ENCODE measurements around the gene NEIL3. TPM values are rescaled to one million over a fixed set of nuclear protein-coding genes. Genes with fewer than 3 reads are reported as not detected.

The NEIL3 gene
- total RNA-seq, 4 donors from 2014 or later, result 0.41 to 0.95 TPM; not detected in 2

DNA sequence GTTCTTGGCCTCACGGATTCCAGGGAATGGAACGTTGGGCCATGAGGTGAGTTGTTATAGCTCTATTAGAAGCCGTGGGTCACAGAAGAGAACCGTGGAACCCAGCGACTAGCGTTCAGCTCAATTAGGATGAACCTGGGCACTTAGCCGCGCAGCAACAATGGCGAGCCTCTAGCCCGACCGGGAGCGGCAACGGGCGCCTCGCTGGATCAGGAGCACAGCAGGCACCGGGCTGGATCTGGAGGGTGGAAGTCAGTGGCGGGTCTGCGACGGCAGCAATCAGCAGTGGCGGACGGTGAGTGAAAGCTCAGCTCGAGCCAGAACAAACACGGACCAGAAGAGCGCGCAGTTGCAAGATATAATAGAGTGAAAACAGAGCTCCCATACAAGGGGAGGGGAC is 98.3 kb downstream of the NEIL3 start:
- Histone ChIP-seq H3K36me3 (no peaks in the 10 kb centered on the region), H3K4me3 (no peak overlapping the region), H3K27me3 (no peaks in the 10 kb centered on the region), H3K4me1 (no peaks in the 10 kb centered on the region), H3K9me3 (no peaks in the 10 kb centered on the region), H3K27ac (no peak overlapping the region)
- WGBS, 2 donors (ENCODE audit: low coverage in 1 of 2), result 96 to 100% methylated on average over 4 to 25 of the region's 25 CpGs
- in situ Hi-C loops (cut with MboI; ENCODE audit: low pct_ligation_motif_present in 1 of 4, low pct_unique_long_range_greater_than_20kb in 1 of 4, low sequenced_read_pairs in 3 of 4) (no loop called here), intact Hi-C loops (cut with DNase I; ENCODE audit: low total_unique reads) (no loop called here)
- TF ChIP-seq, protein P1, sequence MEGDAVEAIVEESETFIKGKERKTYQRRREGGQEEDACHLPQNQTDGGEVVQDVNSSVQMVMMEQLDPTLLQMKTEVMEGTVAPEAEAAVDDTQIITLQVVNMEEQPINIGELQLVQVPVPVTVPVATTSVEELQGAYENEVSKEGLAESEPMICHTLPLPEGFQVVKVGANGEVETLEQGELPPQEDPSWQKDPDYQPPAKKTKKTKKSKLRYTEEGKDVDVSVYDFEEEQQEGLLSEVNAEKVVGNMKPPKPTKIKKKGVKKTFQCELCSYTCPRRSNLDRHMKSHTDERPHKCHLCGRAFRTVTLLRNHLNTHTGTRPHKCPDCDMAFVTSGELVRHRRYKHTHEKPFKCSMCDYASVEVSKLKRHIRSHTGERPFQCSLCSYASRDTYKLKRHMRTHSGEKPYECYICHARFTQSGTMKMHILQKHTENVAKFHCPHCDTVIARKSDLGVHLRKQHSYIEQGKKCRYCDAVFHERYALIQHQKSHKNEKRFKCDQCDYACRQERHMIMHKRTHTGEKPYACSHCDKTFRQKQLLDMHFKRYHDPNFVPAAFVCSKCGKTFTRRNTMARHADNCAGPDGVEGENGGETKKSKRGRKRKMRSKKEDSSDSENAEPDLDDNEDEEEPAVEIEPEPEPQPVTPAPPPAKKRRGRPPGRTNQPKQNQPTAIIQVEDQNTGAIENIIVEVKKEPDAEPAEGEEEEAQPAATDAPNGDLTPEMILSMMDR (IDR thresholded peaks at IDR 0.05), result no peak
- TF ChIP-seq POLR2AphosphoS5 (IDR thresholded peaks at IDR 0.05), result no peak
- no peak for TF ChIP-seq POLR2A (IDR thresholded peaks at IDR 0.05)
- no peak for DNase-seq

DNA sequence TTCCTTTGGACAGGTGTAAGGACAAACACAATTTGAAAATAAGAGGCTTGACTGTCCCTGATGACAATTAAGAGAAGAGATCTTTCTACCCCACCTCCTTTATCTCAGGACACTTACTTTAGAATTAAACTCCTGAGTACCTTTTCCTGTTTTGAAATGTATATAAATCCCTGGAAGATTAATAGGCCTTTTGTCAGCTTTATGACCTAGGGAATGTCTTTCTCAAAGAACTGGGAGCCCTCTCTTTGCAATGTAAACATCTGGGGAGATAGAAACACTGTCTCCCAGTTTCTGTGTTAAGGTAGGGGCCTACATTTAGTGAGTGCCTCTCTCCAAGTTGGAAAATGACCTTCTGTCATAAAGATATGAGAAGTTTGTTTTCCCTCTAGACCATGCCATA is 100.9 kb downstream of the NEIL3 start:
- TF ChIP-seq, protein P1 (IDR thresholded peaks at IDR 0.05), result no peak
- TF ChIP-seq POLR2A (IDR thresholded peaks at IDR 0.05) (no peak), POLR2AphosphoS5 (IDR thresholded peaks at IDR 0.05) (no peak), EP300 (IDR thresholded peaks at IDR 0.05; ENCODE audit: low read depth) (no peak)
- no peak for DNase-seq

DNA sequence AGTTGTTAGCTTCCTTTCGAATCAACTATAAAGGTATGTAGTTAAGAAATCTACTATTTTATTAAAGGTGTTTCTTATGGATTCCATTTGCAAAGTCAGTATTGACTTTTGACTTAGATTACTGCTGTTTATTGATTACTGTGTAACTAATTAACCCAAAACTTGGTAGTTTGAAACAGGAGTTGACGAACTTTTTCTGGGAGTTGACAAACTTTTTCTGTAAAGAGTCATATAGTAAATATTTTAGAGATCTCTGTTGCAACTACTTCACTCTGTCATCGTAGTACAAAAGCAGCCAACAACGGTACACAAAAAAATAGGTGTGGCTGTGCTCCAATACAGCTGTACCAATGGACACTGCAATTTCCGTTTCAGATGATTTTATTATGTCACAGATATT is 102.3 kb downstream of the NEIL3 start:
- in situ Hi-C loops (cut with MboI; ENCODE audit: low pct_ligation_motif_present in 1 of 4, low pct_unique_long_range_greater_than_20kb in 1 of 4, low sequenced_read_pairs in 3 of 4), result no loop called here
- intact Hi-C loops (cut with DNase I; ENCODE audit: low total_unique reads), result no loop called here
- Histone ChIP-seq H3K27me3 (no peaks in the 10 kb centered on the region), H3K9me3 (no peaks in the 10 kb centered on the region), H3K4me1 (no peaks in the 10 kb centered on the region), H3K27ac (no peak overlapping the region), H3K4me3 (no peak overlapping the region), H3K36me3 (no peaks in the 10 kb centered on the region)
- no peak for TF ChIP-seq POLR2A (IDR thresholded peaks at IDR 0.05)
- TF ChIP-seq EP300 (IDR thresholded peaks at IDR 0.05; ENCODE audit: low read depth), result no peak
- TF ChIP-seq POLR2AphosphoS5 (IDR thresholded peaks at IDR 0.05), result no peak
- TF ChIP-seq, protein P1 (IDR thresholded peaks at IDR 0.05), result no peak
- WGBS, 2 donors (ENCODE audit: low coverage in 1 of 2), result 64 to 69% methylated on average over 5 of the region's 5 CpGs
- DNase-seq, result no peak

More for the DNA sequence above, 100.9 kb downstream of the NEIL3 start:
- Histone ChIP-seq H3K27me3 (no peaks in the 10 kb centered on the region), H3K4me1 (no peaks in the 10 kb centered on the region), H3K9me3 (no peaks in the 10 kb centered on the region), H3K27ac (no peak overlapping the region), H3K36me3 (no peaks in the 10 kb centered on the region), H3K4me3 (no peak overlapping the region)
- in situ Hi-C loops (cut with MboI; ENCODE audit: low pct_ligation_motif_present in 1 of 4, low pct_unique_long_range_greater_than_20kb in 1 of 4, low sequenced_read_pairs in 3 of 4) (no loop called here), intact Hi-C loops (cut with DNase I; ENCODE audit: low total_unique reads) (no loop called here)

Other genes with a start within 250 kb of the NEIL3 start
- 10 to 100 TPM in 2 of 4 donors, 1 to 10 TPM in 1, not detected in 1; 5.4 to 32.2 (median 22.1) TPM for gene AGA, start 132.6 kb downstream of the NEIL3 start, total RNA-seq

Measured in transverse colon (tissue), 4 donors.